ENCODE data around the gene SLC22A23.

SLC22A23 gene

GRCh38 chr6:3421791-3422434 is 34.9 kb downstream of the SLC22A23 start:
- no peak for DNase-seq (ENCODE audit: low spot score)

GRCh38 chr6:3421143-3421542 is 35.7 kb downstream of the SLC22A23 start:
- no peak for DNase-seq (ENCODE audit: low spot score)

- no peak for DNase-seq (ENCODE audit: low spot score)
These were observed 37.1 kb downstream of the SLC22A23 start for GRCh38 chr6:3419624-3420272.

GRCh38 chr6:3418496-3419060 is 38.3 kb downstream of the SLC22A23 start:
- DNase-seq (ENCODE audit: low spot score) = no peak

GRCh38 chr6:3417473-3417872 is 39.4 kb downstream of the SLC22A23 start:
- no peak for DNase-seq (ENCODE audit: low spot score)

- DNase-seq (ENCODE audit: low spot score) = no peak
These were observed 41.4 kb downstream of the SLC22A23 start for GRCh38 chr6:3415490-3415889.

GRCh38 chr6:3415082-3415453 is 41.8 kb downstream of the SLC22A23 start:
- no peak for DNase-seq (ENCODE audit: low spot score)

GRCh38 chr6:3414327-3415081 is 42.3 kb downstream of the SLC22A23 start:
- DNase-seq (ENCODE audit: low spot score) = no peak

- DNase-seq (ENCODE audit: low spot score) = no peak
These were observed 43.3 kb downstream of the SLC22A23 start for GRCh38 chr6:3413592-3413991.

GRCh38 chr6:3412779-3413500 is 43.9 kb downstream of the SLC22A23 start:
- no peak for DNase-seq (ENCODE audit: low spot score)

GRCh38 chr6:3411967-3412778 is 44.7 kb downstream of the SLC22A23 start:
- DNase-seq (ENCODE audit: low spot score) = no peak

GRCh38 chr6:3410385-3411360 is 46.2 kb downstream of the SLC22A23 start:
- peak; percentile 81 for DNase-seq (ENCODE audit: low spot score)

GRCh38 chr6:3409699-3410384 is 47.0 kb downstream of the SLC22A23 start:
- no peak for DNase-seq (ENCODE audit: low spot score)

GRCh38 chr6:3408665-3409064 is 48.2 kb downstream of the SLC22A23 start:
- DNase-seq (ENCODE audit: low spot score) = no peak

GRCh38 chr6:3407840-3408239 is 49.0 kb downstream of the SLC22A23 start:
- DNase-seq (ENCODE audit: low spot score) = no peak

- no peak for DNase-seq (ENCODE audit: low spot score)
These were observed 49.7 kb downstream of the SLC22A23 start for GRCh38 chr6:3406891-3407809.

GRCh38 chr6:3406362-3406821 is 50.5 kb downstream of the SLC22A23 start:
- no peak for DNase-seq (ENCODE audit: low spot score)

- DNase-seq (ENCODE audit: low spot score) = no peak
These were observed 51.2 kb downstream of the SLC22A23 start for GRCh38 chr6:3405679-3406078.
